GM12864 (cell line): Measurements from ENCODE around the gene CSF2RB.

Source experiments
- DNase-seq: peaks from one replicate; pipeline ENCODE4 v3.0.0-alpha.2; 2011; ENCODE audit warnings: low read depth
- H3K4me3 ChIP-seq: 2 replicates; pipeline ENCODE4 v1.5.1; 2011; ENCODE audit warnings: mild to moderate bottlenecking, low read depth, low read length, control low read depth
- CTCF ChIP-seq: IDR thresholded peaks from 2 replicates; pipeline ENCODE4 v1.5.1; 2011; ENCODE audit warnings: low read depth, mild to moderate bottlenecking, moderate library complexity, low read length, control low read depth, inconsistent platforms; ENCODE audit errors: missing control alignments

The CSF2RB gene

GRCh38 chr22:36966851-36967540, 53.6 kb downstream of the CSF2RB start:
- no peak for DNase-seq
- H3K4me3 ChIP-seq: no peak overlapping the region
- TF ChIP-seq CTCF: no peak

GRCh38 chr22:36968249-36968964, 55.0 kb downstream of the CSF2RB start:
- DNase-seq: no peak

GRCh38 chr22:36971341-36972125, 58.1 kb downstream of the CSF2RB start:
- TF ChIP-seq CTCF: no peak
- DNase-seq: no peak
- H3K4me3 ChIP-seq: no peak overlapping the region

More at GRCh38 chr22:36968249-36968964, 55.0 kb downstream of the CSF2RB start:
- no peak overlapping the region for H3K4me3 ChIP-seq
- TF ChIP-seq CTCF: no peak

- H3K4me3 ChIP-seq: no peak overlapping the region
- TF ChIP-seq CTCF: no peak
- DNase-seq: no peak
Observed at GRCh38 chr22:36976606-36977005, 63.2 kb downstream of the CSF2RB start.

- DNase-seq: peak; percentile 66
- TF ChIP-seq CTCF: peak; percentile 89
- peak overlapping the region; percentile 59 for H3K4me3 ChIP-seq
Observed at GRCh38 chr22:36977401-36977861, 64.0 kb downstream of the CSF2RB start.

- peak; percentile 84 for TF ChIP-seq CTCF
- DNase-seq: peak; percentile 61
- peak overlapping the region; percentile 59 for H3K4me3 ChIP-seq
Observed at GRCh38 chr22:36977947-36978660, 64.7 kb downstream of the CSF2RB start.
